ENCODE data around the gene KIAA1217.

- TF ChIP-seq, protein P1, sequence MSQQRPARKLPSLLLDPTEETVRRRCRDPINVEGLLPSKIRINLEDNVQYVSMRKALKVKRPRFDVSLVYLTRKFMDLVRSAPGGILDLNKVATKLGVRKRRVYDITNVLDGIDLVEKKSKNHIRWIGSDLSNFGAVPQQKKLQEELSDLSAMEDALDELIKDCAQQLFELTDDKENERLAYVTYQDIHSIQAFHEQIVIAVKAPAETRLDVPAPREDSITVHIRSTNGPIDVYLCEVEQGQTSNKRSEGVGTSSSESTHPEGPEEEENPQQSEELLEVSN (IDR thresholded peaks at IDR 0.05) = no peak
- TF ChIP-seq, protein P2, sequence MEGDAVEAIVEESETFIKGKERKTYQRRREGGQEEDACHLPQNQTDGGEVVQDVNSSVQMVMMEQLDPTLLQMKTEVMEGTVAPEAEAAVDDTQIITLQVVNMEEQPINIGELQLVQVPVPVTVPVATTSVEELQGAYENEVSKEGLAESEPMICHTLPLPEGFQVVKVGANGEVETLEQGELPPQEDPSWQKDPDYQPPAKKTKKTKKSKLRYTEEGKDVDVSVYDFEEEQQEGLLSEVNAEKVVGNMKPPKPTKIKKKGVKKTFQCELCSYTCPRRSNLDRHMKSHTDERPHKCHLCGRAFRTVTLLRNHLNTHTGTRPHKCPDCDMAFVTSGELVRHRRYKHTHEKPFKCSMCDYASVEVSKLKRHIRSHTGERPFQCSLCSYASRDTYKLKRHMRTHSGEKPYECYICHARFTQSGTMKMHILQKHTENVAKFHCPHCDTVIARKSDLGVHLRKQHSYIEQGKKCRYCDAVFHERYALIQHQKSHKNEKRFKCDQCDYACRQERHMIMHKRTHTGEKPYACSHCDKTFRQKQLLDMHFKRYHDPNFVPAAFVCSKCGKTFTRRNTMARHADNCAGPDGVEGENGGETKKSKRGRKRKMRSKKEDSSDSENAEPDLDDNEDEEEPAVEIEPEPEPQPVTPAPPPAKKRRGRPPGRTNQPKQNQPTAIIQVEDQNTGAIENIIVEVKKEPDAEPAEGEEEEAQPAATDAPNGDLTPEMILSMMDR (IDR thresholded peaks at IDR 0.05; ENCODE audit: control extremely low read depth in 1 of 3, insufficient read depth in 1 of 3, low read depth in 1 of 3, low read length in 3 of 3) = no peak
- no peak for TF ChIP-seq ATF3 (IDR thresholded peaks at IDR 0.05; ENCODE audit: insufficient read depth, low read depth, low read length)
Measured at GRCh38 chr10:24518411-24518810, 309.5 kb downstream of the KIAA1217 start.

Measured in H1 (cell line).